Progenitor cell of endocrine pancreas (in vitro differentiated cells): ENCODE measurements around the gene GJB1. TPM values are rescaled to one million over a fixed set of nuclear protein-coding genes. Genes with fewer than 3 reads are reported as not detected.

ENCODE experiments used
- DNase-seq: peaks from one replicate; pipeline ENCODE4 v3.0.0; 2021; ENCODE audit warnings: low spot score; ENCODE audit not compliant: unreplicated experiment
- H3K27ac Mint-ChIP-seq: 2 replicates; pipeline ENCODE4 v1.8.0; 2021; ENCODE audit warnings: mild to moderate bottlenecking, moderate library complexity, mixed read lengths
- H3K27me3 Mint-ChIP-seq: 2 replicates; pipeline ENCODE4 v1.8.0; 2021; ENCODE audit warnings: mixed read lengths
- H3K36me3 Mint-ChIP-seq: 2 replicates; pipeline ENCODE4 v1.8.0; 2022; ENCODE audit warnings: mixed read lengths; ENCODE audit not compliant: insufficient read depth
- H3K4me1 Mint-ChIP-seq: 2 replicates; pipeline ENCODE4 v1.8.0; 2021; ENCODE audit warnings: low read depth, mixed read lengths
- H3K4me3 Mint-ChIP-seq: 2 replicates; pipeline ENCODE4 v1.8.0; 2021; ENCODE audit warnings: low read depth, mild to moderate bottlenecking, moderate library complexity, mixed read lengths
- H3K9me3 Mint-ChIP-seq: 2 replicates; pipeline ENCODE4 v1.8.0; 2021; ENCODE audit warnings: low read depth, mixed read lengths
- total RNA-seq: library from RNA; stranded (reverse); gene quantifications from 2 replicates; pipeline ENCODE4 v1.2.1, GENCODE V29; 2021
- TF ChIP-seq, protein P1 (sequence below): fragments of 200-600 bp; sonication (generic); IDR thresholded peaks from one replicate; pipeline ENCODE4 v1.5.0; 2021; ENCODE audit warnings: antibody characterized with exemption, mild to moderate bottlenecking; ENCODE audit not compliant: unreplicated experiment

GJB1 gene
- total RNA-seq, 1 donor from 2014 or later: 22.2 TPM

DNA sequence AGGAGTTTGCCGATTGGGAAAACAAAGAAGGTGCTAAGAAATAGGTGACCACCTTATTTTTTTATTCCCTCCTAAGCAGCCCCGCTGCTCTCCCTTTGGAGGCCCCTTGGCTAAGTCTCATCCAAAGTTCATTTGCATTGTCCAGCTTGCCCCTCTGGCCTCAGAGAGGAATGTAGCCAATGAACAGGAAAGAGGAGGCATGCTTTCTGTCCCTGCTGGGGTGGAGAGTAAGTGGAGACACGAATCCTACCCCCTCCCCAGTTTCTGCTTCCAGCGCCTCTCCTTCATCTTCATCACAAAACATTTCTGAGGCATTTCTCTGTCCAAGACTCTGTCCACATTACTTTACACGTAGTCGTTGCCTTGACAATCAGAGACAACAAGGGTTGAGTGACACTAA is 39.7 kb upstream of the GJB1 start:
- no peak for DNase-seq
- TF ChIP-seq, protein P1, sequence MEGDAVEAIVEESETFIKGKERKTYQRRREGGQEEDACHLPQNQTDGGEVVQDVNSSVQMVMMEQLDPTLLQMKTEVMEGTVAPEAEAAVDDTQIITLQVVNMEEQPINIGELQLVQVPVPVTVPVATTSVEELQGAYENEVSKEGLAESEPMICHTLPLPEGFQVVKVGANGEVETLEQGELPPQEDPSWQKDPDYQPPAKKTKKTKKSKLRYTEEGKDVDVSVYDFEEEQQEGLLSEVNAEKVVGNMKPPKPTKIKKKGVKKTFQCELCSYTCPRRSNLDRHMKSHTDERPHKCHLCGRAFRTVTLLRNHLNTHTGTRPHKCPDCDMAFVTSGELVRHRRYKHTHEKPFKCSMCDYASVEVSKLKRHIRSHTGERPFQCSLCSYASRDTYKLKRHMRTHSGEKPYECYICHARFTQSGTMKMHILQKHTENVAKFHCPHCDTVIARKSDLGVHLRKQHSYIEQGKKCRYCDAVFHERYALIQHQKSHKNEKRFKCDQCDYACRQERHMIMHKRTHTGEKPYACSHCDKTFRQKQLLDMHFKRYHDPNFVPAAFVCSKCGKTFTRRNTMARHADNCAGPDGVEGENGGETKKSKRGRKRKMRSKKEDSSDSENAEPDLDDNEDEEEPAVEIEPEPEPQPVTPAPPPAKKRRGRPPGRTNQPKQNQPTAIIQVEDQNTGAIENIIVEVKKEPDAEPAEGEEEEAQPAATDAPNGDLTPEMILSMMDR: no peak
- Mint-ChIP-seq H3K9me3 (peaks cover 9% of the 10 kb centered on the region), H3K27ac (peak overlapping the region; percentile 98), H3K4me3 (no peak overlapping the region), H3K4me1 (peaks cover 26% of the 10 kb centered on the region), H3K27me3 (no peaks in the 10 kb centered on the region), H3K36me3 (no peaks in the 10 kb centered on the region)

DNA sequence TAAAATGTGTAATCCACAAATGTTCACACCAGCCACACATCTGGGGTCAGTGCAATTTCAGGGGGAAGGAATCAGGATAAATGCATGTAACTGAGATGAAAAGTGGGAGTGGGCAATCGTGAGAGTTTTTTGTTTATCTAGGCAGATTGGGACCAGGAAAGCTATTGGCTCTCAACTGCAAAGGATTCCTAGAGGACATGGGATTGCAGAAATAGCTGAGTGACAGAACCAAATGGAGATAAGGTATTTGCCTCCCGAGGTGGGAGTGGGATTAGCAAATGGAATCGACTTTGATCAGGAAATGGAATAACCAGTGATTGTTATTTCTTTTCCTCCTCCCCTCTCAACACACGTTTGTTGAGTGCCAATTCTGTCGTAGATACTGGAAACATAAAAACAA is 38.9 kb upstream of the GJB1 start:
- Mint-ChIP-seq H3K36me3 (no peaks in the 10 kb centered on the region), H3K4me1 (peaks cover 26% of the 10 kb centered on the region), H3K27ac (peak overlapping the region; percentile 12), H3K27me3 (no peaks in the 10 kb centered on the region), H3K4me3 (no peak overlapping the region), H3K9me3 (peaks cover 9% of the 10 kb centered on the region)
- TF ChIP-seq, protein P1: no peak
- DNase-seq: no peak

DNA sequence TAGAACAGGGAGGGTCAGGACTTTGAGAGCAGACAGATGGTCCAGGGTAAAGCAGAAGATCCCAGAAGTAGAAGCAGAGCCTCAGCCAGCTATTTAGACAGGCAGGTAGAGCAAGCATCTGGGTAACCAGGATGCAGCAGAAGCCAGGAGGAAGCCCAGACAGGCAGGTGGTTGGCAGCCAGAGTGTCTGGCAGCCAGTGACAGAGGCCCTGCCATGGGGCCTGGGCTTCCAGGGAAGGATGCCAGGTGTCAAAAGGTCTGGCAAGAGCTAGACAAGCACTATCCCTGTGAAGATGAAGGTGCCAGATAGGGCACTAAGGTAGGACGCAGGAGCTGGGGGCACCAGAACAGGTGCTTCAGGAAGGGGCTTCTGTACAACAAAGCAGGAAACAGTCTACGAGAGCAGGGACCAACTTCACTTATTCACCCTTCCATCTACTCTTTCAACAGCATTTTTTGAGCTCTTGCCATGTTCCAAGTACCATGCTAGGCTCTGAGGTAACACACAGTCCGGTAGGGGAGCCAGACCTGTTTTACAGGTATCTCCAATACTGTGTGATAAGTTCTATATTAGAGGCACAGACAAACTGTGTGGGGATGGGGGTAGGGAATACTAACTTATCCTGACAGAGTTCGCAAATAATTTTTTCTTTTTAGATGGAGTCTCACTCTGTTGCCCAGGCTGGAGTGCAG is 38.1 kb upstream of the GJB1 start:
- Mint-ChIP-seq H3K9me3 (peaks cover 9% of the 10 kb centered on the region), H3K4me3 (no peak overlapping the region), H3K27me3 (no peaks in the 10 kb centered on the region), H3K27ac (no peak overlapping the region), H3K4me1 (peaks cover 26% of the 10 kb centered on the region), H3K36me3 (no peaks in the 10 kb centered on the region)
- no peak for DNase-seq
- TF ChIP-seq, protein P1: no peak

DNA sequence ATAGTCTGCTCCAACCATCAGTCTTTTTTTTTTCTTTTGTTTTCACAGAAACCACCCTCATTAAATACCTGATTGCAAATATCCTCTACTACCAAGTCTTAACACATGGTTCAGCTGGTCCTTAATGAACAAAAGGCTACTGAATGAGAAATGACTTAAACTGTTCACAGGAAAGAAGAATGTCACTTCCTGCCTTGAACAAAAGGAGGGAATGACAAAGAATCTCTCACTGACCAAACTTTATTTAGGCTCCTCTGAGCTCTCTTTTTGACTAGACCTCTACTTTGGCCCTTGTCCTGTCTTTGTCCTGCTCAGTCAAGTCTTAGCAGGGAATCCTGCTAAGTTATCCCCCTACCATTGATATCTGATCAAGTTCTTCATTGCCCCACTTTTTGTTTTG is 31.8 kb upstream of the GJB1 start:
- no peak for DNase-seq
- Mint-ChIP-seq H3K4me3 (no peak overlapping the region), H3K36me3 (no peaks in the 10 kb centered on the region), H3K4me1 (no peaks in the 10 kb centered on the region), H3K27ac (no peak overlapping the region), H3K9me3 (peaks cover 13% of the 10 kb centered on the region), H3K27me3 (no peaks in the 10 kb centered on the region)
- TF ChIP-seq, protein P1: no peak

DNA sequence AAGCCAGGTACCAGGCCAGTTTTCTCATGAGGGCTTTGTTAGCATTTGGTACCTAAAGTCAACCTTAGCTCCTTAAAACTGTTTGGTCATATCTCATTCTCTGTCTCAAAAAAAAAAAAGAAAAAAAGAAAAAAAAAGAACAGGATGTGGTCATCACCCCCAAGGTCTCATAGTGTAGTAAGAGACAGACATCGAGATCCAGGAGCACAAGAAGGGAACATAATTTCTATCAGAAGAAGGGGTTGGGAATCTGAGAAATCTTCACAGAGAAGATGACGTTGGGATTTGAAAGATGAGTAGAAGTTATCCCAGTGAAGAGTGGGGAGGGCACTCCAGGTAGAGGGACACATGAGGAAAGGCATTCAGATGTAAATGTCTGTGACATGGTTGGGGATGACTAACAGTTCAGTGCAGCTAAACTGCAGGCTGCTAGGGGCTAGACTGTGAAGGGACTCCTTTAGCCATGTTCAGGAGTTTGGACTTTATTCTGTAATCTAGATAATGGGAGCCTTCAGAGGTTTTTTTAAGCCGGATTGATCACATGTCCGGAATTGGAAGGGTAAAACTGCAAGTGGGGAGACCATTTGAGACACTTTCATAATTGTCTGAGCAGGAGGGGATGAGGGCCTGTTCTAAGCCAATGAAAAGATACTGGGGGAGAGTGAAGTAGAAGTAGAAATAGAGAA is 26.9 kb upstream of the GJB1 start:
- peaks cover 17% of the 10 kb centered on the region for H3K9me3 Mint-ChIP-seq
- H3K4me3 Mint-ChIP-seq: no peak overlapping the region
- H3K36me3 Mint-ChIP-seq: no peaks in the 10 kb centered on the region
- no peaks in the 10 kb centered on the region for H3K27me3 Mint-ChIP-seq
- H3K27ac Mint-ChIP-seq: no peak overlapping the region
- TF ChIP-seq, protein P1: no peak
- peaks cover 4% of the 10 kb centered on the region for H3K4me1 Mint-ChIP-seq
- DNase-seq: no peak
